HepG2 (cell line): ENCODE results near the gene SECTM1. TPM values are rescaled to one million over a fixed set of nuclear protein-coding genes. Genes with fewer than 3 reads are reported as not detected.
A peak's percentile ranks its signal among the peaks of the same experiment; 100 is the strongest.

ENCODE experiments used
- ADNP ChIP-seq: sonication (generic); formaldehyde crosslinking; IDR thresholded peaks from 2 replicates; pipeline ENCODE4 v1.4.0; 2020; ENCODE audit warnings: missing genetic modification reagents
- CREB3 ChIP-seq: sonication (generic); formaldehyde crosslinking; IDR thresholded peaks from 2 replicates; pipeline ENCODE4 v1.5.0; 2020; ENCODE audit warnings: missing genetic modification reagents
- ELF1 ChIP-seq: sonication (generic); formaldehyde crosslinking; IDR thresholded peaks from 2 replicates; pipeline ENCODE4 v1.4.0; 2020; ENCODE audit warnings: missing genetic modification reagents
- FOSL2 ChIP-seq: sonication (generic); formaldehyde crosslinking; IDR thresholded peaks from 2 replicates; pipeline ENCODE4 v1.4.0; 2020; ENCODE audit warnings: missing genetic modification reagents
- FOXO4 ChIP-seq: sonication (generic); formaldehyde crosslinking; conservative IDR thresholded peaks from 2 replicates; pipeline ENCODE4 v1.8.1; 2023; ENCODE audit warnings: missing genetic modification reagents
- KLF6 ChIP-seq: IDR thresholded peaks from 2 replicates; pipeline ENCODE4 v1.8.0; 2016; ENCODE audit warnings: missing biosample characterization, missing genetic modification reagents
- MXI1 ChIP-seq: IDR thresholded peaks from 3 replicates; pipeline ENCODE4 v1.6.1; 2012; ENCODE audit warnings: low read depth, low read length, inconsistent platforms, borderline replicate concordance
- PAWR ChIP-seq: sonication (generic); formaldehyde crosslinking; IDR thresholded peaks from 2 replicates; pipeline ENCODE4 v1.4.0; 2020; ENCODE audit warnings: missing genetic modification reagents, mild to moderate bottlenecking, borderline replicate concordance
- PRPF4 ChIP-seq: fragments of 200-400 bp; formaldehyde crosslinking; IDR thresholded peaks from 2 replicates; pipeline ENCODE4 v1.6.1; 2016; ENCODE audit warnings: low read length, low read depth; ENCODE audit not compliant: poor library complexity, severe bottlenecking
- SP4 ChIP-seq: sonication (generic); formaldehyde crosslinking; IDR thresholded peaks from 2 replicates; pipeline ENCODE4 v1.8.1; 2023; ENCODE audit warnings: mild to moderate bottlenecking, missing genetic modification reagents
- ZBTB20 ChIP-seq: sonication (generic); formaldehyde crosslinking; IDR thresholded peaks from 2 replicates; pipeline ENCODE4 v1.8.1; 2023; ENCODE audit warnings: missing genetic modification reagents, low read depth, mild to moderate bottlenecking, borderline replicate concordance
- ZBTB33 ChIP-seq: sonication (generic); formaldehyde crosslinking; IDR thresholded peaks from 2 replicates; pipeline ENCODE4 v1.4.0; 2020; ENCODE audit warnings: missing genetic modification reagents
- ZC3H4 ChIP-seq: sonication (generic); formaldehyde crosslinking; IDR thresholded peaks from 2 replicates; pipeline ENCODE4 v1.4.0; 2020; ENCODE audit warnings: missing genetic modification reagents, borderline replicate concordance
- ZMAT3 ChIP-seq: sonication (generic); formaldehyde crosslinking; conservative IDR thresholded peaks from 2 replicates; pipeline ENCODE4 v1.7.0; 2021; ENCODE audit warnings: missing genetic modification reagents
- ZNF292 ChIP-seq: sonication (generic); formaldehyde crosslinking; IDR thresholded peaks from 2 replicates; pipeline ENCODE4 v1.8.1; 2022; ENCODE audit warnings: mild to moderate bottlenecking, low read depth, missing genetic modification reagents, borderline replicate concordance
- ZNF343 ChIP-seq: sonication (generic); formaldehyde crosslinking; IDR thresholded peaks from 2 replicates; pipeline ENCODE4 v1.4.0; 2020; ENCODE audit warnings: mild to moderate bottlenecking, missing genetic modification reagents
- ZNF691 ChIP-seq: sonication (generic); formaldehyde crosslinking; IDR thresholded peaks from 2 replicates; pipeline ENCODE4 v1.4.0; 2020; ENCODE audit warnings: missing genetic modification reagents, low read depth, mild to moderate bottlenecking, borderline replicate concordance
- ZNF709 ChIP-seq: sonication (generic); formaldehyde crosslinking; IDR thresholded peaks from 2 replicates; pipeline ENCODE4 v1.5.0; 2020; ENCODE audit warnings: mild to moderate bottlenecking, missing genetic modification reagents
- ZNF710 ChIP-seq: sonication (generic); formaldehyde crosslinking; IDR thresholded peaks from 2 replicates; pipeline ENCODE4 v1.5.0; 2020; ENCODE audit warnings: mild to moderate bottlenecking, missing genetic modification reagents, borderline replicate concordance
- ZNF713 ChIP-seq: sonication (generic); formaldehyde crosslinking; IDR thresholded peaks from 2 replicates; pipeline ENCODE4 v1.4.0; 2020; ENCODE audit warnings: mild to moderate bottlenecking, missing genetic modification reagents
- ZNF773 ChIP-seq: sonication (generic); formaldehyde crosslinking; IDR thresholded peaks from 2 replicates; pipeline ENCODE4 v1.4.0; 2020; ENCODE audit warnings: missing genetic modification reagents, borderline replicate concordance
- ZNF782 ChIP-seq: sonication (generic); formaldehyde crosslinking; IDR thresholded peaks from 2 replicates; pipeline ENCODE4 v1.4.0; 2020; ENCODE audit warnings: missing genetic modification reagents, mild to moderate bottlenecking, borderline replicate concordance
- polyA plus RNA-seq, 8 experiments: library from polyadenylated mRNA; depleted of rRNA in 3 of 8; stranded (reverse) in 7 of 8; unstranded in 1 of 8; fragments of >200 nt; fragmentation: Illumina TruSeq in 4 of 8; extraction: Trizol in 4 of 8; gene quantifications; 2 replicates each; pipeline versions ENCODE4 v1.2.1 to v1.2.3, GENCODE V29; 2011 to 2016; ENCODE audit warnings: low read depth in 4 of 8, missing spikeins in 1 of 8, mixed read lengths in 1 of 8; ENCODE audit not compliant: insufficient read depth in 1 of 8
- total RNA-seq, 5 experiments: library from RNA; depleted of rRNA; stranded (reverse); fragments of >200 nt; fragmentation: Illumina TruSeq; extraction: Trizol; gene quantifications; 2 replicates each; pipeline ENCODE4 v1.2.3, GENCODE V29; 2016; ENCODE audit warnings: low read depth in 1 of 5

SECTM1 gene
- total and polyA plus RNA-seq, 2 of the 13 experiments (the other 11 are each of a cell fraction or from before 2014, with no cell fraction given), result 3.5 to 5.3 TPM

- TF ChIP-seq ZNF710 (CRISPR knock-in tag) (0 out of 2 replicates have a peak, but pooled peaks have one; percentile 17), MXI1 (no peak), ZBTB33 (CRISPR knock-in tag) (peak; percentile 94), ZNF773 (no peak), PRPF4 (peak; percentile 79), ZNF782 (CRISPR knock-in tag) (no peak), ZBTB20 (CRISPR knock-in tag) (peak; percentile 34; the same call in 1 of the 2 replicates), ZNF343 (CRISPR knock-in tag) (no peak), KLF6 (no peak), ADNP (CRISPR knock-in tag) (0 out of 2 replicates have a peak, but pooled peaks have one; percentile 47), SP4 (CRISPR knock-in tag) (no peak), ZC3H4 (CRISPR knock-in tag) (peak; percentile 62), ZNF713 (CRISPR knock-in tag) (no peak), ZNF691 (CRISPR knock-in tag) (no peak), PAWR (CRISPR knock-in tag) (no peak), ELF1 (CRISPR knock-in tag) (no peak), ZMAT3 (CRISPR knock-in tag) (no peak), FOSL2 (CRISPR knock-in tag) (no peak), ZNF709 (CRISPR knock-in tag) (peak; percentile 13; the same call in 1 of the 2 replicates), CREB3 (CRISPR knock-in tag) (no peak), FOXO4 (CRISPR knock-in tag) (0 out of 2 replicates have a peak, but pooled peaks have one; percentile 8), ZNF292 (CRISPR knock-in tag) (no peak)
Measured at GRCh38 chr17:82291582-82292250, 41.9 kb downstream of the SECTM1 start (continued).
